Caki2 (cell line): ENCODE data around the gene NUMBL. TPM values are rescaled to one million over a fixed set of nuclear protein-coding genes. Genes with fewer than 3 reads are reported as not detected.
"Not testable (repeated sequence)": the region's sequence is repeated elsewhere in the genome, so short reads cannot be mapped to it uniquely, and the experiment has no call there.

Experiments used
- DNase-seq: peaks from one replicate; pipeline ENCODE4 v3.0.0-alpha.2; 2015; ENCODE audit warnings: low read depth
- in situ Hi-C: cut with HindIII; loops from 2 replicates; pipeline ENCODE4 v1.10.0; 2016; ENCODE audit warnings: low sequenced_read_pairs, low pct_unique_long_range_greater_than_20kb, mixed read lengths
- total RNA-seq: library from RNA; depleted of rRNA; stranded (reverse); fragments of >200 nt; shearing (Covaris generic); gene quantifications from 2 replicates; pipeline ENCODE4 v1.2.3, GENCODE V29; 2014; ENCODE audit warnings: low replicate concordance

The NUMBL gene
- total RNA-seq, 1 experiment from 2014 or later: 39.0 TPM

GRCh38 chr19:40674291-40674690 is 16.2 kb downstream of the NUMBL start:
- in situ Hi-C loops: no loop called here
- no peak for DNase-seq

- in situ Hi-C loops: no loop called here
- DNase-seq: no peak
Observed at GRCh38 chr19:40673397-40673796, 17.1 kb downstream of the NUMBL start.

GRCh38 chr19:40672573-40673299 is 17.7 kb downstream of the NUMBL start:
- DNase-seq: no peak

GRCh38 chr19:40672038-40672437 is 18.4 kb downstream of the NUMBL start:
- in situ Hi-C loops: no loop called here

More at GRCh38 chr19:40672573-40673299, 17.7 kb downstream of the NUMBL start:
- in situ Hi-C loops: no loop called here

GRCh38 chr19:40671404-40671803 is 19.0 kb downstream of the NUMBL start:
- no peak for DNase-seq
- in situ Hi-C loops: no loop called here

More at GRCh38 chr19:40672038-40672437, 18.4 kb downstream of the NUMBL start:
- DNase-seq: no peak

- no peak for DNase-seq
- in situ Hi-C loops: no loop called here
Observed at GRCh38 chr19:40668991-40669614, 21.3 kb downstream of the NUMBL start.

GRCh38 chr19:40667602-40668001 is 22.8 kb downstream of the NUMBL start:
- no peak for DNase-seq
- in situ Hi-C loops: no loop called here

GRCh38 chr19:40666803-40667438 is 23.5 kb downstream of the NUMBL start:
- in situ Hi-C loops: no loop called here
- no peak for DNase-seq

GRCh38 chr19:40663695-40664692 is 26.5 kb downstream of the NUMBL start:
- in situ Hi-C loops: no loop called here
- DNase-seq: peak; percentile 70

GRCh38 chr19:40662925-40663694 is 27.3 kb downstream of the NUMBL start:
- peak; percentile 94 for DNase-seq
- in situ Hi-C loops: no loop called here

GRCh38 chr19:40661616-40662015 is 28.8 kb downstream of the NUMBL start:
- DNase-seq: no peak
- in situ Hi-C loops: no loop called here

GRCh38 chr19:40659566-40659965 is 30.9 kb downstream of the NUMBL start:
- in situ Hi-C loops: no loop called here
- DNase-seq: no peak

- in situ Hi-C loops: no loop called here
- no peak for DNase-seq
Observed at GRCh38 chr19:40659116-40659515, 31.3 kb downstream of the NUMBL start.

- in situ Hi-C loops: no loop called here
- DNase-seq: no peak
Observed at GRCh38 chr19:40658031-40658430, 32.4 kb downstream of the NUMBL start.

- in situ Hi-C loops, DNase-seq: not testable (repeated sequence)
Observed at GRCh38 chr19:40655684-40656083, 34.8 kb downstream of the NUMBL start.

- in situ Hi-C loops: not testable (repeated sequence)
Observed at GRCh38 chr19:40652303-40652702, 38.1 kb downstream of the NUMBL start.

GRCh38 chr19:40650749-40651305 is 39.6 kb downstream of the NUMBL start:
- in situ Hi-C loops: no loop called here
- no peak for DNase-seq

More at GRCh38 chr19:40652303-40652702, 38.1 kb downstream of the NUMBL start:
- not testable (repeated sequence) for DNase-seq
